Natural killer cell (primary cell): ENCODE data around the gene SLC2A2. TPM values are rescaled to one million over a fixed set of nuclear protein-coding genes. Genes with fewer than 3 reads are reported as not detected.

Experiments used
- ATAC-seq, 3 donors: fragments of 150-1000 bp in 2 of 3; fragments of 200-7000 bp in 1 of 3; cut with Tn5 transposase; 1 replicate in 1 of 3; 2 replicates in 2 of 3; pipeline ENCODE4 v1.10.0; 2021; ENCODE audit warnings: mild to moderate bottlenecking in 2 of 3, moderate library complexity in 2 of 3
- DNase-seq, 2 donors: peaks; one replicate each; pipeline versions ENCODE4 v3.0.0 to v3.0.0-alpha.2; 2013 to 2021; ENCODE audit warnings: mixed read lengths in 1 of 2
- H3K27ac ChIP-seq: one replicate; pipeline ENCODE4 v1.5.1; 2013; ENCODE audit warnings: mild to moderate bottlenecking, low read length
- H3K27me3 ChIP-seq: one replicate; pipeline ENCODE4 v1.6.1; 2013; ENCODE audit warnings: low read length; ENCODE audit not compliant: control insufficient read depth, insufficient read depth
- H3K36me3 ChIP-seq: one replicate; pipeline ENCODE4 v1.6.1; 2013; ENCODE audit warnings: low read length; ENCODE audit not compliant: control insufficient read depth, insufficient read depth
- H3K4me1 ChIP-seq: one replicate; pipeline ENCODE4 v1.6.1; 2013; ENCODE audit warnings: low read length; ENCODE audit not compliant: control insufficient read depth, insufficient read depth
- H3K4me3 ChIP-seq: one replicate; pipeline ENCODE4 v1.5.1; 2013; ENCODE audit warnings: low read length
- H3K9me3 ChIP-seq: one replicate; pipeline ENCODE4 v1.6.1; 2013; ENCODE audit warnings: low read length; ENCODE audit not compliant: control insufficient read depth, insufficient read depth
- H3K27ac Mint-ChIP-seq, 2 donors: one replicate each; pipeline ENCODE4 v1.8.0; 2022; ENCODE audit warnings: mild to moderate bottlenecking in 2 of 2, mixed read lengths in 2 of 2, moderate library complexity in 1 of 2
- H3K27me3 Mint-ChIP-seq, 2 donors: one replicate each; pipeline ENCODE4 v1.8.0; 2022; ENCODE audit warnings: low read depth in 2 of 2, mixed read lengths in 2 of 2
- H3K36me3 Mint-ChIP-seq: one replicate; pipeline ENCODE4 v1.8.0; 2022; ENCODE audit warnings: mixed read lengths
- H3K4me1 Mint-ChIP-seq, 2 donors: one replicate each; pipeline ENCODE4 v1.8.0; 2022; ENCODE audit warnings: mixed read lengths in 2 of 2
- H3K4me3 Mint-ChIP-seq: one replicate; pipeline ENCODE4 v1.8.0; 2022; ENCODE audit warnings: mild to moderate bottlenecking, moderate library complexity, mixed read lengths
- H3K9me3 Mint-ChIP-seq, 2 donors: one replicate each; pipeline ENCODE4 v1.8.0; 2022; ENCODE audit warnings: mixed read lengths in 2 of 2
- WGBS: methylation state at CpG from one replicate; pipeline ENCODE4 v1.1.7; 2013; ENCODE audit warnings: missing lambda C conversion rate; ENCODE audit not compliant: insufficient coverage; 5-methylcytosine and 5-hydroxymethylcytosine counted together
- intact Hi-C: fragments of 100-400 bp; cut with micrococcal nuclease; formaldehyde crosslinking; loops from one replicate; pipeline ENCODE4 v1.14.2; 2022
- total RNA-seq, 4 donors: library from RNA; stranded (reverse); fragments of 120-200 nt in 1 of 4; gene quantifications; one replicate each; pipeline versions ENCODE4 v1.2.3 to v1.2.4, GENCODE V29; 2013 to 2022
- TF ChIP-seq, protein P1 (sequence below): fragments of 200-600 bp; IDR thresholded peaks from one replicate; pipeline ENCODE4 v1.8.0; 2022; ENCODE audit warnings: antibody characterized with exemption

SLC2A2 gene
- total RNA-seq, 3 donors from 2014 or later (not counting 1 experiment from before 2014, with no cell fraction given): not detected

DNA sequence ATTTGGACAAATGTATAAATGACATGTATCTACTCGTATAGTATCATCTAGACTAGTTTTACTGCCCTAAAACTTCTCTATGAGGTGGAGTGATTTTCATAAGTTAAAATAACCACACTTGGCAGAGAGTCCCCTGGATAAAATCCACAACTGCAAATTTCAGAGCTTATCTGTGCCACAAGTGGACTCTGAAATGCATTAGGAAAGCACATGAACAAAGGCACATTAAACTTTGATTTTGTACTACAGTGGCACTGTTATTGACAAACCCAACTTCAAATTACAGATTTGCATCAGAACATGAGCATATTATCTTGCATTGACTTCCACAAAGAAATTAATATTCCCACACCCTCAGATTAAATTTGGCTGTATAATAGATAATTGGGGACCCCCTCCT is 60.0 kb downstream of the SLC2A2 start:
- no peak overlapping the region for H3K27ac ChIP-seq
- DNase-seq (no peak), ATAC-seq (no peak)
- Mint-ChIP-seq H3K36me3 (no peaks in the 10 kb centered on the region), H3K27ac (no peak overlapping the region), H3K27me3 (peaks cover 0 to 5% of the 10 kb centered on the region in 2 donors), H3K4me3 (no peak overlapping the region), H3K9me3 (no peaks in the 10 kb centered on the region), H3K4me1 (peaks cover 0 to 10% of the 10 kb centered on the region in 2 donors)
- H3K4me3 ChIP-seq: no peak overlapping the region
- H3K36me3 ChIP-seq: no peaks in the 10 kb centered on the region
- no peaks in the 10 kb centered on the region for H3K27me3 ChIP-seq
- no CpG with 5 or more reads among the region's 1 CpG for WGBS
- TF ChIP-seq, protein P1, sequence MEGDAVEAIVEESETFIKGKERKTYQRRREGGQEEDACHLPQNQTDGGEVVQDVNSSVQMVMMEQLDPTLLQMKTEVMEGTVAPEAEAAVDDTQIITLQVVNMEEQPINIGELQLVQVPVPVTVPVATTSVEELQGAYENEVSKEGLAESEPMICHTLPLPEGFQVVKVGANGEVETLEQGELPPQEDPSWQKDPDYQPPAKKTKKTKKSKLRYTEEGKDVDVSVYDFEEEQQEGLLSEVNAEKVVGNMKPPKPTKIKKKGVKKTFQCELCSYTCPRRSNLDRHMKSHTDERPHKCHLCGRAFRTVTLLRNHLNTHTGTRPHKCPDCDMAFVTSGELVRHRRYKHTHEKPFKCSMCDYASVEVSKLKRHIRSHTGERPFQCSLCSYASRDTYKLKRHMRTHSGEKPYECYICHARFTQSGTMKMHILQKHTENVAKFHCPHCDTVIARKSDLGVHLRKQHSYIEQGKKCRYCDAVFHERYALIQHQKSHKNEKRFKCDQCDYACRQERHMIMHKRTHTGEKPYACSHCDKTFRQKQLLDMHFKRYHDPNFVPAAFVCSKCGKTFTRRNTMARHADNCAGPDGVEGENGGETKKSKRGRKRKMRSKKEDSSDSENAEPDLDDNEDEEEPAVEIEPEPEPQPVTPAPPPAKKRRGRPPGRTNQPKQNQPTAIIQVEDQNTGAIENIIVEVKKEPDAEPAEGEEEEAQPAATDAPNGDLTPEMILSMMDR: no peak
- no peaks in the 10 kb centered on the region for H3K4me1 ChIP-seq
- intact Hi-C loops: loop anchor here (10.0 kb wide), 1 partner anchor 868 kb away; no protein-coding TSS in a partner anchor
- H3K9me3 ChIP-seq: no peaks in the 10 kb centered on the region

DNA sequence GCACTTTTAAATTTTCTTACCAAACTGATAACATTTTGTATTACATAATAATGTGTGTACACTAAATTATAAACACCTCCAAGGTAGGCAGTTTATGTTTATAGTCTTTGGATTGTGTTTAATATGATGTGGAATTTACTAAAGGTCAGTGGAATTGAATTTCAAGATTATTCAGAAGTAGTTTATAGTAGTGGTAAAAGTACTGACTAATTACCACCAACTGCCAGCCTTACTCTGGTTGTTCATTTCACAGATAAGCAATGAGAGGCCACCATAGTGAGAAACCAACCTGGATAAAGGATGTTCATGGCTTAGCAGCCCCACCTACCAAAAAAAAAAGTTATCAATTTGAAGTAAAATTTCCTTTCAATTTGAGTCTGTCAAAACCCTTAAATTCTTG is 64.1 kb downstream of the SLC2A2 start:
- DNase-seq: no peak
- intact Hi-C loops: loop anchor here (1.0 to 10.0 kb wide), 2 partner anchors 87 to 872 kb away; no protein-coding TSS in a partner anchor
- Mint-ChIP-seq H3K36me3 (no peaks in the 10 kb centered on the region), H3K9me3 (no peaks in the 10 kb centered on the region), H3K27me3 (peaks cover 0 to 8% of the 10 kb centered on the region in 2 donors), H3K27ac (no peak overlapping the region), H3K4me3 (no peak overlapping the region), H3K4me1 (peaks cover 0 to 10% of the 10 kb centered on the region in 2 donors)
- no peaks in the 10 kb centered on the region for H3K27me3 ChIP-seq
- no peaks in the 10 kb centered on the region for H3K36me3 ChIP-seq
- TF ChIP-seq, protein P1: no peak
- H3K4me3 ChIP-seq: no peak overlapping the region
- no peak overlapping the region for H3K27ac ChIP-seq
- ATAC-seq: peak in 1 of 3 donors; percentile 55
- H3K9me3 ChIP-seq: no peaks in the 10 kb centered on the region
- no peaks in the 10 kb centered on the region for H3K4me1 ChIP-seq

DNA sequence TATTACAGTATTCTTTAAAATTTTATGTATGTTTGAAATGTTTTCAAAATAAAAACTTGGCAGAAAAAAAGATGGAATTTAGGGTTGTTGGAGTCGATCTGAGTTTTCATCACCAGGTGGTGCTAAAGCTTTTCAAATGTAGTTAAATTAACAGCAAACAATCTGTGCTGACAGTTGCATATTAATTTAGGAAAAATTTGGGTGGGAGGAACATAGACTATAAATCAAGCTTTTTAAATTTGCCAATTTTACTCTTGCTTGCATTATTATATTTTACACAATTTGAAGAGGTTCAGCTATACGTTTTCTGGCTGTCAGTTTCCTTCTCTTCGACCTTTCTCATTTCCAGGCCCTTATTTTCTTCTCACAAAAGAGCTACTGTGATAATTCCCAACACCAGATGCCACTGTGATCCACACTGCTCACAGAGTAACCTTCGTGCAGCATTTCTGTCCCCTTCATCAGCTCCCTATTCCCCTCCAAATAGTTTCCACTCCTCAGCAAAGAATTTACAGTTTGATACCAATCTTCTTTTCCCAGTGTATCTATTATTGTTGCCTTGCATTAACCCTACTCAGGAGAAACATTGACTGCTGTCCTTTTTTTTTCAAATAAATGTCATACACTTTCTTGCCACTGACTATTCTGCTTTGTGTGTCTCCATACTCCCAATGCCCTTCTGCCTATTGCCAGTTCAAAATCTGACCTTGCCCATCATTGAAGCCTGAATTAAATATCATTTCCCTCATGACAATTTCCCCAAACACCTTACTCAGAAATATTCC is 64.7 kb downstream of the SLC2A2 start:
- ATAC-seq (no peak), DNase-seq (peak in 1 of 2 donors; percentile 52)
- no peaks in the 10 kb centered on the region for H3K36me3 Mint-ChIP-seq
- no peak overlapping the region for H3K27ac Mint-ChIP-seq
- intact Hi-C loops: loop anchor here (1.0 to 10.0 kb wide), 4 partner anchors 87 to 873 kb away; no protein-coding TSS in a partner anchor
- Histone ChIP-seq H3K36me3 (no peaks in the 10 kb centered on the region), H3K27me3 (peaks cover 2% of the 10 kb centered on the region), H3K9me3 (no peaks in the 10 kb centered on the region), H3K4me1 (no peaks in the 10 kb centered on the region), H3K4me3 (no peak overlapping the region), H3K27ac (no peak overlapping the region)
- TF ChIP-seq, protein P1: peak; percentile 64
- no peak overlapping the region for H3K4me3 Mint-ChIP-seq
- peaks cover 0 to 10% of the 10 kb centered on the region in 2 donors for H3K4me1 Mint-ChIP-seq
- H3K9me3 Mint-ChIP-seq: no peaks in the 10 kb centered on the region
- 56% methylated on average over 4 of the region's 4 CpGs for WGBS
- H3K27me3 Mint-ChIP-seq: peaks cover 3 to 8% of the 10 kb centered on the region in 2 donors
